GM15510 (cell line): ENCODE results near the gene NT5DC4.

Experiments
- POLR2A ChIP-seq: IDR thresholded peaks from 3 replicates; pipeline ENCODE4 v1.6.1; 2011; ENCODE audit warnings: borderline replicate concordance; ENCODE audit not compliant: insufficient read length; ENCODE audit errors: extremely low read depth

Gene NT5DC4

GRCh38 chr2:112691881-112692281 lies 28.9 kb upstream of the NT5DC4 start:
- TF ChIP-seq POLR2A, result no peak

DNA sequence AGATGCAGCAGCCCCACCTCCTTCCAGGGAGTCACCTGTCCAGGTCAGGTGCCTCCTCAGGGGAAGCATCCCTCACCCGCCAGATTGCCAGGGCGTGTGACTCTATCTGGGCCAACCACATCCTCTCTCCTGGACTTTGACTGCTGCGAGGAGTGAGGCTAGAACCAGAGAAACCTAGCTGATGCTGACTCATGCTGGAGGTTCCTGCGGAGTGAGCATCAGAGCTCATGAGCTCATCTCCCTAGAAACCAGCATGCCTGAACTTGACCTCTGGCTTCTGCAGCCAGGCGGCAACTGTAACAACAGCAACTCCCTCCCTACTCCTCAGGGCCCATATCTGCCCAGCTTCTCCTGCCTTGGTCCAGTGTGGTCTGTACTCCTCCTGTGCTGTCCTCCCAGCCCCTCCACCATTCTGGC lies 28.3 kb upstream of the NT5DC4 start:
- TF ChIP-seq POLR2A, result no peak

GRCh38 chr2:112692918-112693317 lies 27.9 kb upstream of the NT5DC4 start:
- no peak for TF ChIP-seq POLR2A

DNA sequence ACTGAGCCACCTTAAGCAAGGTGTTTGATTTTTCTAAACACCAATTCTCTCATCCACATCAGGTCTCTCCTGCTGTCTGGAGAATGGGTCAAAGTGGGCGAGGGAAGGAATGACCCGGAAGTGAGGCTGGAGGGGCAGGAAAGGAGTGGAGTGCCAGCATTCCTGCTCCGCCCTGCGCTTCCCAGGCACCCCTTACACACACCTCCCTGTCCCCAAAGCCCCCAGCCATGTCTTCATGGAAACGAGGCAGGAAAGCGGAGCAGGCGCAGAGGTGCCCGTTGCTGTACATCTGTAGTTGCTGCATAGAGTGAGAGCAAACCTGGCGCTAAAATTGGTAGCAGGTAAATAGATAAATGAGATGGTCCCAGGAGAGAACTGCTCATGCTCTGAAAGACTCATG lies 27.2 kb upstream of the NT5DC4 start:
- TF ChIP-seq POLR2A, result no peak

GRCh38 chr2:112694182-112694581 lies 26.6 kb upstream of the NT5DC4 start:
- no peak for TF ChIP-seq POLR2A

DNA sequence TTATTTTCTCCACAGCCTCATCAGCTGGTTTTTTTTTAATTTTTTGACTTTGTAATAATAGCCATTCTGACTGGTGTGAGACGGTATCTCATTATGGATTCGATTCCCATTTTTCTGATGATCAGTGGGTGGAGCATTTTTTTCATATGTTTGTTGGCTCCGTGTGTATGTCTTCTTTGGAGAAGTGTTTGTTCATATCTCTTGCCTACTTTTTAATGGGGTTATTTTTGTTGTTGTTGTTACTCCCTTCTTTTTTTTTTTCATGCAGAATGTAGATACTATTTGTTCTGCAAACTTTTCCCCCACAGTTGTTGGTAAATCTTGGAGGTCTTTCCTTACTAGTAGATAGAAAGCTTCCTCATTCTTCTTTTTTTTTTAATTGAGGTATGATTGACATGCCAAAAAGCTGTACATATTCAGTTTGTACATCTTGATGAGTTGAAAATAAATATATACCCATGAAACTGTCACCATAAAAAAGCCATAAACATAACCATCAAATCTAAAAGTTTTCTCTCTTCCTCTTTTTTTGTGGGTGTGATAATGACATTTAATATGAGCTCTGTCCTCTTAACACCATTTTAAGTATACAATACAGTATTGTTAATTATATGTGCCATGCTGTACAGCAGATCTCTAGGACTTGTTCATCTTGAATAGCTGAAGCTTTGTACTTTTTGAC lies 21.8 kb upstream of the NT5DC4 start:
- TF ChIP-seq POLR2A, result no peak

- no peak for TF ChIP-seq POLR2A
Measured at GRCh38 chr2:112699984-112700667, 20.7 kb upstream of the NT5DC4 start.

DNA sequence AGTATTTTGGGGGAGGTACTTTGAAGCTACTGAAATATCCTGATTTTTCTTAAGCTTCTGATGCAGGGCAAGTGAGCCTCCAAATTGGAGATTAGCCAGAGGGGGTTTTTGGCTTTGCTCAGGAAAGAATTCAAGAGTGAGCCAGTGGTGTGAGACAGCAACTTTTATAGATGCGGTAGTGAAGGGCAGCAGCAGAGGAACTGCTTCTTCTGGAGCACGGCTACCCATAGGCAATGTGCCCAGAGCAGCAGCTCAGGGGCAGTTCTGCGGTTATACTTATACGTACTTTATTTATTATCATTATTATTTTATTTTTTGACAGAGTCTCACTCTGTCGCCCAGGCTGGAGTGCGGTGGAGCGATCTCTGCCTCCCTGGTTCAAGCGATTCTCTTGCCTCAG lies 19.8 kb upstream of the NT5DC4 start:
- no peak for TF ChIP-seq POLR2A

- no peak for TF ChIP-seq POLR2A
Measured at GRCh38 chr2:112703684-112704083, 17.1 kb upstream of the NT5DC4 start.

- no peak for TF ChIP-seq POLR2A
Measured at GRCh38 chr2:112705575-112705974, 15.2 kb upstream of the NT5DC4 start.

- no peak for TF ChIP-seq POLR2A
Measured at GRCh38 chr2:112706170-112706664, 14.6 kb upstream of the NT5DC4 start.

DNA sequence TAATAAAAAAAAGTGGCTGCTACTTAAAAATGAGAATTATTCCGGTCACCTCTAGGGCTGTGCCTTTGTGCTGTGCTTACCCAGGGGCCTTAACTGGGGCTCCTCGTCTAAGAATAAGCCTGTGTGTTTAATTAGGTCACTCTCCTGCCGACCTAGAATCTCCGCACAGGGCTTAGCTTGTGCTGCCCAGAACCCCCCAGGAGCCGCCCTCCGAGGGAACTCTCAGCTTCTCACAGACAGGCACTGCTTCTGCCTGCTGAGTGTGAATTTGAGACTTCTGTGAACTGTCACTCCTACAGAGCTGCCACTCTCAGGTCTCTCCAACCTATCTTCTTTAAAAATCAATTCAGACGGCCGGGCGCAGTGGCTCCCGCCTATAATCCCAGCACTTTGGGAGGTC lies 11.9 kb upstream of the NT5DC4 start:
- TF ChIP-seq POLR2A, result no peak

DNA sequence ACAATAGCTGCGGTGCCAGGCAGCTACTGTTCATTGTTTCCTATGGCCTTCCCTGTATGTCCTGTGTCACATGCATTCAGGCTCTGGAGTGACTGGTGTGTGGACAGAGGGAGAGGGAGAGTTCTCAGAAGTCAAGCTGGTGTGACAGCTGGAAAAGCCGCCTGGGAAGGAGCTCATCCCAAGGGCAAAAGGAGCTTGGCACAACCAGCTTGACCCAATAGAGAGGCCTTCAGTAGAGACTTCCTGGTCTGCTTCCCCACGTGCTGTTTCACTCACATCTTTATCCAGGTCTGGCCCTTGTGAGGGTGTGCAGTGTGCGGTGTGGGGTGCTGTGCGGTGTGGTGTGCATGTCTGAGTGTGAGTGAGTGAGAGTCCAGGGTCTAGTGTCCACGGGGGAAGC lies 11.1 kb upstream of the NT5DC4 start:
- TF ChIP-seq POLR2A, result no peak

DNA sequence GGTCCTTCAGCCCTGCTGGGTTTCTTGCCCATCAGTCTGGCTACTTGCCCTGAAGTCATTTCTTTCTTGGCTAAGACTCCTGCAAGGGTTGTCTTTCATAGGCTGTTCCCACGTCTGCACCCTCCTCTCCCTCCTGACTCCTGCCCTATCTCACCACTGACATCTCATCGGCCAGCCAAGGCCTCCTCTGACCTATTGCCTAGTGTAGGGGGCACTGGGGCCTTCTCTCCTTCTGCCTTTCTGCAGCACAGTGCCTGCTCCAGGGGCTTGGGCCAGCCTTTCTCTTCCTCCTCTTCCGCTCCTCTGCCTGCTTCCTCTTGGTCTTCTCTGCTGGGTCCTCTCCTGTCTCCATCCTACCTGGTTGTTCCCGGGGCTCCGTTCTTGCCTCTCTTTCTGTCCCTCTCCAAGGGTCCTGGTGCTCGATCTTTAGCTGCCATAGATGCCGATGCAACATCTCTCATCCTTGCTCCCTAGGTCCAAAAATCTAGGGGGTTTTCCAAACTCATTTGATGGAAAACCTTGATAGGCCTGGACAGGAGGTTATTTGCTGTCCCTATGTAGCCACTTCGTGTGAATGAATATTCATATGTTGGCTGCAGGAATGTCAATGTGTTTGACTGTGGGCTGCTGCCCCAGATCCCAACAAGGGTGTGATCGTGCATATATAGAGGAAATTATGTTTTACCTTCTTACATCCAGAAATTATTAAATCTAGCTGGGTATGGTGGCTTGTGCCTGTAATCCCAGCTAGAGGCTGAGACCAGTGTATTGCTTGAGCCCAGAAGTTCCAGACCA lies 9.7 kb upstream of the NT5DC4 start:
- TF ChIP-seq POLR2A, result no peak

DNA sequence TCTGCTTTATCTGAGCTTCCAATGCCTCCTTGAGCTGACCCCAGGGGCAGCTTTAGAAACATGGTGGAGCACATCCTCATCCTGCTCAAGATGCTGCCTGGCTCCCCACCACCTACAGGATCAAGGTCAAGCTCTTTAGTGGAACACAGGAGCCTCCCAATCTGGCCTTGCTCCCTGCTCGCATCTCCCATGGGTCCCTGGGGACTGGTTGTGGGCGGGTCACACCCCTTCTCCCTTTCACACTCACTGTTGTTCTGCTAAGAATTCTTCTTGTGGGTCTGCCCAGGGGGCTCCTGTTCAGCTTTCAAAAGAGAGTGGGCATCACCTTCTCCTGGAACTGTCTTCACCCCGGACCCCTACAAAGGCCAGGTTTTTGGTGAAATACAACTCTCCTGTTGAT lies 8.4 kb upstream of the NT5DC4 start:
- no peak for TF ChIP-seq POLR2A
